Measurements from ENCODE around the gene POLG2. TPM values are rescaled to one million over a fixed set of nuclear protein-coding genes. Genes with fewer than 3 reads are reported as not detected.
"Not testable (repeated sequence)": the region's sequence is repeated elsewhere in the genome, so short reads cannot be mapped to it uniquely, and the experiment has no call there.

The POLG2 gene
- total RNA-seq, 4 donors from 2014 or later = 3.2 to 5.0 (median 3.3) TPM

GRCh38 chr17:64437944-64438525 is 58.8 kb downstream of the POLG2 start:
- H3K4me3 ChIP-seq = no peak overlapping the region
- intact Hi-C loops (cut with DNase I) = no loop called here
- DNase-seq (ENCODE audit: extremely low spot score) = no peak
- H3K4me1 ChIP-seq = peaks cover 0 to 8% (median 2%) of the 10 kb centered on the region in 4 donors
- peaks cover 0 to 16% (median 7%) of the 10 kb centered on the region in 4 donors for H3K9me3 ChIP-seq
- no peaks in the 10 kb centered on the region for H3K36me3 ChIP-seq
- WGBS = 94% methylated on average over 4 of the region's 5 CpGs
- no peak for TF ChIP-seq EP300 (IDR thresholded peaks at IDR 0.05)
- TF ChIP-seq CTCF (IDR thresholded peaks at IDR 0.05) = no peak
- TF ChIP-seq POLR2A (IDR thresholded peaks at IDR 0.05; ENCODE audit: low read depth) = no peak
- no peak for TF ChIP-seq POLR2AphosphoS5 (IDR thresholded peaks at IDR 0.05)
- no peak overlapping the region for H3K27ac ChIP-seq (replicated peaks in 1 of 4)
- H3K27me3 ChIP-seq = no peaks in the 10 kb centered on the region

- 77% methylated on average over 6 of the region's 6 CpGs for WGBS
- Histone ChIP-seq H3K36me3 (no peaks in the 10 kb centered on the region), H3K4me1 (no peaks in the 10 kb centered on the region), H3K27ac (replicated peaks in 1 of 4) (no peak overlapping the region), H3K27me3 (no peaks in the 10 kb centered on the region), H3K9me3 (no peaks in the 10 kb centered on the region), H3K4me3 (no peak overlapping the region)
- TF ChIP-seq POLR2A (IDR thresholded peaks at IDR 0.05; ENCODE audit: low read depth) = no peak
- TF ChIP-seq EP300 (IDR thresholded peaks at IDR 0.05) = no peak
- TF ChIP-seq CTCF (IDR thresholded peaks at IDR 0.05) = no peak
- TF ChIP-seq POLR2AphosphoS5 (IDR thresholded peaks at IDR 0.05) = no peak
- DNase-seq (ENCODE audit: extremely low spot score) = no peak
- intact Hi-C loops (cut with DNase I) = no loop called here
Measured at GRCh38 chr17:64431534-64431933, 65.3 kb downstream of the POLG2 start.

- H3K36me3 ChIP-seq; H3K9me3 ChIP-seq; H3K4me1 ChIP-seq; H3K4me3 ChIP-seq; intact Hi-C loops (cut with DNase I); DNase-seq (ENCODE audit: extremely low spot score); H3K27ac ChIP-seq (replicated peaks in 1 of 4); H3K27me3 ChIP-seq: not testable (repeated sequence)
- 93% methylated on average over 2 of the region's 2 CpGs for WGBS
Measured at GRCh38 chr17:64430036-64430435, 66.8 kb downstream of the POLG2 start.

- Histone ChIP-seq H3K27me3 (no peaks in the 10 kb centered on the region), H3K27ac (replicated peaks in 1 of 4) (no peak overlapping the region), H3K4me3 (no peak overlapping the region), H3K36me3 (no peaks in the 10 kb centered on the region), H3K4me1 (no peaks in the 10 kb centered on the region), H3K9me3 (no peaks in the 10 kb centered on the region)
- TF ChIP-seq CTCF (IDR thresholded peaks at IDR 0.05) = no peak
- no peak for TF ChIP-seq POLR2A (IDR thresholded peaks at IDR 0.05; ENCODE audit: low read depth)
- TF ChIP-seq EP300 (IDR thresholded peaks at IDR 0.05) = no peak
- no peak for TF ChIP-seq POLR2AphosphoS5 (IDR thresholded peaks at IDR 0.05)
- 100% methylated on average over 1 of the region's 1 CpG for WGBS
- no peak for DNase-seq (ENCODE audit: extremely low spot score)
- intact Hi-C loops (cut with DNase I) = loop anchor here (5.0 kb wide), 1 partner anchor 64 kb away; no protein-coding TSS in a partner anchor
Measured at GRCh38 chr17:64428406-64428805, 68.4 kb downstream of the POLG2 start.

Small RNAs within 50 kb of the gene (small RNA-seq; reads per million reads assigned to genes)
- gene ATP5MFP4 = 0 reads per million in 3 donors

Other genes starting within 250 kb of the POLG2 start
- gene TEX2, start 233.8 kb downstream of the POLG2 start, total RNA-seq = 10 to 100 TPM; 32.6 to 58.7 (median 46.1) TPM
- gene PECAM1, start 106.2 kb downstream of the POLG2 start, total RNA-seq = 100 to 1,000 TPM in 2 of 4 donors, 10 to 100 TPM in 2; 52.3 to 270 (median 148) TPM
- gene MILR1, start 47.9 kb downstream of the POLG2 start, total RNA-seq = 1 to 10 TPM; 2.9 to 6.6 (median 4.2) TPM
- gene DDX5, start 9.2 kb upstream of the POLG2 start, total RNA-seq = 100 to 1,000 TPM; 422 to 728 (median 528) TPM
- 10 to 100 TPM; 24.6 to 39.5 (median 34.8) TPM for gene CEP95, start 9.9 kb upstream of the POLG2 start, total RNA-seq
- 10 to 100 TPM; 30.5 to 52.7 (median 44.1) TPM for gene SMURF2, start 165.3 kb upstream of the POLG2 start, total RNA-seq